Placental pericyte (primary cell): ENCODE measurements around the gene CENPU. TPM values are rescaled to one million over a fixed set of nuclear protein-coding genes. Genes with fewer than 3 reads are reported as not detected.

Experiments used
- total RNA-seq: library from RNA; depleted of rRNA; stranded (reverse); fragments of >200 nt; gene quantifications from 2 replicates; pipeline ENCODE4 v1.2.3, GENCODE V29; 2012

Gene CENPU
- 1.1 and 30.8 TPM in 2 replicates for total RNA-seq

GRCh38 chr4:184733654-184734524 lies at the start of gene CENPU:
Gene CENPU (minus strand): TSS chr4:184734096. CDS start chr4:184734062, 34 bp downstream.

DNA sequence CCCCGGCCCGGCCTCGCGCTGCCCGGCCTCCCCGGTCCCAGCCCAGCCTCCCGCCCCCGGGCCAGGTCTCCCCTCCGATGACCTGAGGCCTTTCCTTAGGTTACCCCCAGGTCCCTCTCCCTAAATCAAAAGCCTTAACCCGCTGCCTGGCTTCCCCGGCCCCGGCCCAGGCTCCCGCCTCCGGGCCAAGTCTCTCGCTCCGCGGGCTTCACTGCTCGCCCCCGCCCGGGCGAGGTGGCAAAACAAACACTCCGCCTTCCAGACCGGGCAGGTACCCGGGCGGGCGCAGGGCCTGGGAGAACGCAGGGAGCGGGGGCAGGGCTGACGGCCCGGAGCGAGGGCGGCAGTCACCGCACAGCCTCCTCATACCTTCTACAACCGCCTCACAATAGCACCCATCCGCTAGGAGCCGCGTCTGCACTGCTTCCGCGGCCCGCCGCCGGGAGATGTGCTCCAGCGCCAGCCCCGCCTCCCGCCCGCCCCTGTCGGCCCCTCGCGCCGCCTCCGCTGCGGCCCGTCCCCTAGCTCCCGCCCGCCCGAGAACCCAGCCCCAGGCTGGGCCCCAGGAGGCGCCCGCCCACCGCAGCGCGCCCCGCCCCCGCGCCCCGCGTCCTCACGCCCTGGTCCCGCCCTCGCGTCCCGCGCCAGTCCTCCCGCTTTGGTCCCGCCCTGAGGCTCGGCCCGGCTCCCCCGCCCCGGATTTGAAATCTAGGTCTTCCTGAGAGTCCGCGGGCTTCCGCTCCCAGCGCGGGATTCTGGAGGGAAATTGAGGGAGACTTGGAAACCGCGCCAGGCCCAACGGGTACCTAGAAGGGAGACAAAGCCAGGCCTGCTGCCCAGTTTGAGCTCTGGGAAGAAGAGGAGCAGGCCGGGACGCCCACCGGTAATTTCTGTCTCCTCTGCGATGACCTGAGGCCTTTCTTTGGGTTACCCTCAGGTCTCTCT lies 84.6 kb downstream of the CENPU start, which contains the start of the genes CASP3 and PRIMPOL:
CASP3 (minus strand) TSS at position 422 of the 945 bp plus-strand sequence. CDS start 10,994 bp downstream, outside the sequence.
PRIMPOL (plus strand) TSS at position 713 of the 945 bp plus-strand sequence. CDS start 7,403 bp downstream, outside the sequence.

Other genes starting within 250 kb of the CENPU start
- 37.2 and 52.5 TPM in 2 replicates for gene CASP3, start 84.6 kb downstream of the CENPU start, total RNA-seq
- 6.8 and 16.8 TPM in 2 replicates for gene PRIMPOL, start 84.4 kb downstream of the CENPU start, total RNA-seq
- gene ACSL1, start 91.9 kb upstream of the CENPU start, total RNA-seq: 25.1 and 26.7 TPM in 2 replicates